OCI-LY1 (cell line): ENCODE results near the gene GDF10.

Source experiments
- CTCF ChIP-seq: fragments of 200-600 bp; sonication (generic), shearing (Covaris generic); IDR thresholded peaks from 2 replicates; pipeline ENCODE4 v1.5.1; 2017; ENCODE audit warnings: mild to moderate bottlenecking, antibody characterized with exemption, low read length, moderate library complexity, mixed read lengths
- EZH2 ChIP-seq: fragments of 200-600 bp; sonication (generic), shearing (Covaris generic); IDR thresholded peaks from 2 replicates; pipeline ENCODE4 v1.8.0; 2017; ENCODE audit warnings: borderline replicate concordance, mixed run types, mild to moderate bottlenecking, antibody characterized with exemption, low read length, moderate library complexity, mixed read lengths

DNA sequence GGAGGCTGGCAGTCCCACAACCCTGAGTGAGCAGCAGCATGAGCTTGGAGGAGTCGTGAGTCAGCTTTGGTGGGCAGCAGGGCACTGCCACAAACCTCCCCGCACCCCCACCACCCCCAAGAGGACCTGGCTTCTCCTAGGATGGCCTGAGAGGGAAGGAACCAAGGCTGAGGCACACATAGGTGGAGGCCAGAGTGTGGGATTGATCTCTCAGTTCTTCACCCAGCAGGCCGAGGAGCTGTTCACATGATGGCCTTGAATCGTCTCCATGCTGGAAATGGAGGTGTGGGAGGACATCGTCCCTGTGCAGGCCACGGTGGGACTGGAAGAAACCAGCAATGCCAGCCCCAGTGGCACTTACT is 17.4 kb upstream of the GDF10 start:
- TF ChIP-seq EZH2 = no peak
- TF ChIP-seq CTCF = no peak
